GM18951 (cell line): ENCODE results near the gene MAB21L2.

Source experiments
- POLR2A ChIP-seq: IDR thresholded peaks from 4 replicates; pipeline ENCODE4 v1.6.1; 2011; ENCODE audit warnings: mild to moderate bottlenecking; ENCODE audit not compliant: insufficient read length, insufficient read depth; ENCODE audit errors: extremely low read depth
- in situ Hi-C: fragments of 300-500 bp; cut with MboI; formaldehyde crosslinking; loops from one replicate; pipeline ENCODE4 v1.12.0; 2022; ENCODE audit warnings: low sequenced_read_pairs, mixed read lengths, inconsistent platforms; ENCODE audit not compliant: unreplicated experiment

MAB21L2 gene

GRCh38 chr4:150619042-150619441 is 37.1 kb downstream of the MAB21L2 start:
- no peak for TF ChIP-seq POLR2A

GRCh38 chr4:150624055-150624454 is 42.1 kb downstream of the MAB21L2 start:
- in situ Hi-C loops, result no loop called here
- TF ChIP-seq POLR2A, result no peak

More at GRCh38 chr4:150619042-150619441, 37.1 kb downstream of the MAB21L2 start:
- in situ Hi-C loops, result no loop called here

DNA sequence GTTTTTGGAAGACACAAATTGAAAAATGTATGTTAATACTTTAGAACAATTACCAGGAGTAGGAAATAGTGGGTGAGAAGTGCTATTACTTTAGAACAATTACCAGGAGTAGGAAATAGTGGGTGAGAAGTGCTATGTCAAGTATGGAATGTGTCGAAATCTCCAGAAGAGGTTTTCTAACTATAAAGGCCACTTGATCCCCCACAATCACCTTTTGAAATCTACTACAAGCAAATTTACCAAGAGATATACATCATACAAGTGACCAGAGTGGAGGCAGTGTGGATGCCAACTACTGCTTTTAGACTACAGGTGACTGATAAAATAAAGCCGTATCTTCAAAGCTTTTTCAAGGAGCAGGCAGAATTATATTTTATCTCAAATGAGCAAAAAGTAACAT is 43.1 kb downstream of the MAB21L2 start:
- in situ Hi-C loops, result no loop called here
- no peak for TF ChIP-seq POLR2A

DNA sequence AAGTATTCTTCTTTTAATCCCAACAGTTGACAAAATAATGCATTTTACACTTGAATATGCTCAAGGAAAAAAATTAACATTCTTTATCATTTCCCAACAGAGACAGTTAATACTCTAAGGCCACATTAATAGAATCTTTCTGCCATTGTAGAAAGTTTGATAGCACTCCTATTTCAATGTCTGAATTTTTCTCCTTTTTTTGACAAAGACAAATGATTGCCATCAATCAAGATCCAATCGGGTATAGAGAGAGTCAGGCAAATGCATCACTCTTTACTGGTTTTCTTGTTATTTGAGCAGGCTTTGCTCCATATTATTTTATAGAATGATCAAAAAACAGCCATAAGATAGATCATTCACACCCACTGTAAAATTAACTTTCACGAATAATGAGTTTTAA is 46.1 kb downstream of the MAB21L2 start:
- in situ Hi-C loops, result no loop called here
- no peak for TF ChIP-seq POLR2A

- in situ Hi-C loops, result no loop called here
- no peak for TF ChIP-seq POLR2A
Measured at GRCh38 chr4:150632639-150633038, 50.7 kb downstream of the MAB21L2 start.
